Transverse colon (tissue), 4 donors: ENCODE measurements around the gene ATP6AP2. TPM values are rescaled to one million over a fixed set of nuclear protein-coding genes. Genes with fewer than 3 reads are reported as not detected.

Experiments used
- DNase-seq: peaks from one replicate; pipeline ENCODE4 v3.0.0-alpha.2; 2019
- H3K27ac ChIP-seq, 4 donors: fragments of 200-600 bp; sonication (generic); 2 replicates each; pipeline ENCODE4 v1.5.1; 2016 to 2018; ENCODE audit warnings: inconsistent platforms in 4 of 4
- H3K27me3 ChIP-seq: fragments of 200-600 bp; sonication (generic); 2 replicates; pipeline ENCODE4 v1.5.1; 2017; ENCODE audit warnings: inconsistent platforms
- H3K36me3 ChIP-seq, 4 donors: fragments of 200-600 bp; sonication (generic); 2 replicates each; pipeline ENCODE4 v1.5.1; 2017 to 2019; ENCODE audit warnings: inconsistent platforms in 4 of 4
- H3K4me1 ChIP-seq, 4 donors: fragments of 200-600 bp; sonication (generic); 2 replicates each; pipeline ENCODE4 v1.5.1; 2017 to 2020; ENCODE audit warnings: inconsistent platforms in 4 of 4
- H3K4me3 ChIP-seq, 4 donors: fragments of 200-600 bp; sonication (generic); 1 replicate in 1 of 4; 2 replicates in 3 of 4; pipeline versions ENCODE4 v1.5.1 to v1.6.1; 2017 to 2019; ENCODE audit warnings: inconsistent platforms in 4 of 4
- H3K9me3 ChIP-seq, 2 donors: fragments of 200-600 bp; sonication (generic); 2 replicates each; pipeline ENCODE4 v1.5.1; 2017 to 2019; ENCODE audit warnings: inconsistent platforms in 2 of 2
- CTCF ChIP-seq, 5 experiments: fragments of 200-600 bp in 3 of 5; fragments of 450-650 bp in 2 of 5; sonication (generic) in 3 of 5; IDR thresholded peaks; 1 replicate in 2 of 5; 2 replicates in 3 of 5; pipeline ENCODE4 v1.5.1; 2016 to 2017; ENCODE audit warnings: antibody characterized with exemption in 5 of 5, inconsistent platforms in 3 of 5, mild to moderate bottlenecking in 2 of 5, moderate library complexity in 1 of 5
- EP300 ChIP-seq: sonication (generic); formaldehyde crosslinking; IDR thresholded peaks from one replicate; pipeline ENCODE4 v1.6.1; 2017; ENCODE audit warnings: antibody characterized with exemption, low read depth
- POLR2A ChIP-seq: fragments of 450-650 bp; IDR thresholded peaks from one replicate; pipeline ENCODE4 v1.6.1; 2016; ENCODE audit warnings: antibody characterized with exemption, mild to moderate bottlenecking, moderate library complexity
- POLR2AphosphoS5 ChIP-seq, 3 donors: sonication (generic); formaldehyde crosslinking; IDR thresholded peaks; one replicate each; pipeline ENCODE4 v1.6.1; 2016; ENCODE audit warnings: antibody characterized with exemption in 3 of 3
- WGBS, 2 donors: methylation state at CpG; one replicate each; pipeline ENCODE4 v1.1.5; 2018; ENCODE audit warnings: low coverage in 1 of 2; 5-methylcytosine and 5-hydroxymethylcytosine counted together
- in situ Hi-C, 4 donors: fragments of 200-750 bp; cut with MboI; loops; one replicate each; pipeline versions ENCODE4 v1.15.0 to v1.15.1; 2017; ENCODE audit warnings: low sequenced_read_pairs in 3 of 4, low pct_ligation_motif_present in 1 of 4, low pct_unique_long_range_greater_than_20kb in 1 of 4
- intact Hi-C: fragments of 100-400 bp; cut with DNase I; formaldehyde crosslinking; loops from one replicate; pipeline ENCODE4 v1.15.1; 2023; ENCODE audit warnings: low total_unique reads
- total RNA-seq, 4 donors: library from RNA; depleted of rRNA; stranded (reverse); fragments of >200 nt; gene quantifications; one replicate each; pipeline ENCODE4 v1.1.0, GENCODE V29; 2016

Gene ATP6AP2
- total RNA-seq, 4 donors from 2014 or later: 10.3 to 95.9 (median 62.3) TPM

- no peaks in the 10 kb centered on the region for H3K36me3 ChIP-seq
- intact Hi-C loops: loop anchor here (10.0 kb wide), 1 partner anchor 95 kb away; no protein-coding TSS in a partner anchor
Measured at GRCh38 chrX:40539214-40540142, 41.3 kb upstream of the ATP6AP2 start.

GRCh38 chrX:40542208-40542607, 38.6 kb upstream of the ATP6AP2 start:
- no peak overlapping the region for H3K4me3 ChIP-seq
- no peaks in the 10 kb centered on the region for H3K9me3 ChIP-seq
- DNase-seq: no peak
- no peak overlapping the region for H3K27ac ChIP-seq
- no peaks in the 10 kb centered on the region for H3K36me3 ChIP-seq
- intact Hi-C loops: loop anchor here (10.0 kb wide), 1 partner anchor 93 kb away; no protein-coding TSS in a partner anchor
- 72% methylated on average over 10 of the region's 10 CpGs; no CpG with 5 or more reads in 1 of the 2 donors for WGBS, 2 donors
- no peaks in the 10 kb centered on the region for H3K27me3 ChIP-seq
- TF ChIP-seq POLR2A: no peak
- no peak for TF ChIP-seq CTCF (IDR thresholded peaks at IDR 0.05)
- TF ChIP-seq POLR2AphosphoS5 (IDR thresholded peaks at IDR 0.05): no peak
- no peak for TF ChIP-seq EP300
- H3K4me1 ChIP-seq: peaks cover 0 to 18% (median 6%) of the 10 kb centered on the region in 4 donors
- in situ Hi-C loops: no loop called here

More at GRCh38 chrX:40539214-40540142, 41.3 kb upstream of the ATP6AP2 start:
- DNase-seq: peak; percentile 49
- no peak overlapping the region for H3K4me3 ChIP-seq
- in situ Hi-C loops: no loop called here
- H3K4me1 ChIP-seq: peaks cover 0 to 18% (median 6%) of the 10 kb centered on the region in 4 donors
- WGBS, 2 donors: 51% methylated on average over 20 of the region's 20 CpGs; no CpG with 5 or more reads in 1 of the 2 donors
- no peak overlapping the region for H3K27ac ChIP-seq
- H3K27me3 ChIP-seq: no peaks in the 10 kb centered on the region
- H3K9me3 ChIP-seq: no peaks in the 10 kb centered on the region
- no peak for TF ChIP-seq POLR2AphosphoS5 (IDR thresholded peaks at IDR 0.05)
- TF ChIP-seq CTCF (IDR thresholded peaks at IDR 0.05): no peak
- no peak for TF ChIP-seq EP300
- TF ChIP-seq POLR2A: no peak

GRCh38 chrX:40542972-40543371, 37.8 kb upstream of the ATP6AP2 start:
- no peak for TF ChIP-seq EP300
- TF ChIP-seq CTCF (IDR thresholded peaks at IDR 0.05): no peak
- TF ChIP-seq POLR2A: no peak
- no peak for TF ChIP-seq POLR2AphosphoS5 (IDR thresholded peaks at IDR 0.05)
- WGBS, 2 donors: 70 to 80% methylated on average over 1 to 4 of the region's 4 CpGs
- H3K36me3 ChIP-seq: no peaks in the 10 kb centered on the region
- no peaks in the 10 kb centered on the region for H3K9me3 ChIP-seq
- intact Hi-C loops: loop anchor here (10.0 kb wide), 1 partner anchor 92 kb away; no protein-coding TSS in a partner anchor
- DNase-seq: no peak
- no peaks in the 10 kb centered on the region for H3K27me3 ChIP-seq
- in situ Hi-C loops: no loop called here
- peaks cover 0 to 18% (median 6%) of the 10 kb centered on the region in 4 donors for H3K4me1 ChIP-seq
- H3K27ac ChIP-seq: no peak overlapping the region
- no peak overlapping the region for H3K4me3 ChIP-seq

- Histone ChIP-seq H3K36me3 (no peaks in the 10 kb centered on the region), H3K27ac (no peak overlapping the region), H3K9me3 (no peaks in the 10 kb centered on the region), H3K4me3 (no peak overlapping the region), H3K4me1 (peaks cover 0 to 15% (median 5%) of the 10 kb centered on the region in 4 donors), H3K27me3 (no peaks in the 10 kb centered on the region)
- intact Hi-C loops (loop anchor here (10.0 kb wide), 1 partner anchor 91 kb away; no protein-coding TSS in a partner anchor), in situ Hi-C loops (no loop called here)
- 7 to 9% methylated on average over 3 to 8 of the region's 8 CpGs for WGBS, 2 donors
- TF ChIP-seq EP300: no peak
- TF ChIP-seq CTCF (IDR thresholded peaks at IDR 0.05): peak; percentile 65 to 93 (median 70)
- no peak for DNase-seq
Measured at GRCh38 chrX:40543661-40544328, 37.0 kb upstream of the ATP6AP2 start.
